ENCODE data around the gene MRS2.

MRS2 gene

GRCh38 chr6:24432611-24433010 is 29.9 kb downstream of the MRS2 start:
- DNase-seq = no peak

GRCh38 chr6:24436979-24437378 is 34.2 kb downstream of the MRS2 start:
- DNase-seq = no peak

GRCh38 chr6:24439858-24440539 is 37.3 kb downstream of the MRS2 start:
- DNase-seq = no peak

- DNase-seq = no peak
Measured at GRCh38 chr6:24440897-24441598, 38.3 kb downstream of the MRS2 start.

GRCh38 chr6:24441599-24441904 is 38.8 kb downstream of the MRS2 start:
- DNase-seq = no peak

- no peak for DNase-seq
Measured at GRCh38 chr6:24444588-24444987, 41.9 kb downstream of the MRS2 start.

GRCh38 chr6:24445704-24446103 is 43.0 kb downstream of the MRS2 start:
- DNase-seq = no peak

- no peak for DNase-seq
Measured at GRCh38 chr6:24446670-24447069, 43.9 kb downstream of the MRS2 start.

- no peak for DNase-seq
Measured at GRCh38 chr6:24448396-24448795, 45.7 kb downstream of the MRS2 start.

- no peak for DNase-seq
Measured at GRCh38 chr6:24448828-24449525, 46.2 kb downstream of the MRS2 start.

GRCh38 chr6:24451581-24452388 is 49.0 kb downstream of the MRS2 start:
- DNase-seq = no peak

- DNase-seq = no peak
Measured at GRCh38 chr6:24453921-24454320, 51.2 kb downstream of the MRS2 start.

- no peak for DNase-seq
Measured at GRCh38 chr6:24454452-24454851, 51.7 kb downstream of the MRS2 start.

GRCh38 chr6:24455061-24455460 is 52.3 kb downstream of the MRS2 start:
- DNase-seq = no peak

- DNase-seq = no peak
Measured at GRCh38 chr6:24458134-24458533, 55.4 kb downstream of the MRS2 start.

GRCh38 chr6:24458941-24459340 is 56.2 kb downstream of the MRS2 start:
- no peak for DNase-seq

- DNase-seq = no peak
Measured at GRCh38 chr6:24460966-24461365, 58.2 kb downstream of the MRS2 start.

GRCh38 chr6:24464253-24465038 is 61.7 kb downstream of the MRS2 start:
- no peak for DNase-seq

GRCh38 chr6:24469811-24470210 is 67.1 kb downstream of the MRS2 start:
- no peak for DNase-seq

GRCh38 chr6:24472181-24472580 is 69.4 kb downstream of the MRS2 start:
- no peak for DNase-seq
